A549 (cell line): ENCODE data around the gene IGF1R. TPM values are rescaled to one million over a fixed set of nuclear protein-coding genes. Genes with fewer than 3 reads are reported as not detected.

Experiments used
- ATAC-seq, 2 experiments: fragments of 200-7000 bp in 1 of 2; fragments of >200 bp in 1 of 2; cut with Nextera tagmentation in 1 of 2; cut with Tn5 transposase in 1 of 2; 3 replicates each; pipeline versions ENCODE4 v1.8.0 to v1.9.1; 2018 to 2020; ENCODE audit warnings: mild to moderate bottlenecking in 1 of 2, moderate library complexity in 1 of 2
- CTCF ChIA-PET: fragments of 300-600 bp; sonication (Branson Sonifier 250); formaldehyde crosslinking; extraction: SDS; loops from one replicate; lab custom pipeline; 2021; ENCODE audit warnings: antibody characterized with exemption, inconsistent platforms; lab: Yijun Ruan, JAX
- POLR2A ChIA-PET: fragments of 350-600 bp; formaldehyde crosslinking; extraction: SDS; loops from one replicate; lab custom pipeline; 2021; ENCODE audit warnings: antibody characterized with exemption, inconsistent platforms; lab: Yijun Ruan, JAX
- DNase-seq, 2 experiments: peaks; one replicate each; pipeline versions ENCODE4 v3.0.0 to v3.0.0-alpha.2; 2011 to 2016; ENCODE audit warnings: low read depth in 1 of 2, low spot score in 1 of 2
- FAIRE-seq: peaks from 2 replicates; lab custom pipeline; 2011; peaks lifted over from hg19 to GRCh38; lab: Jason Lieb, UNC
- H3K27ac ChIP-seq, 2 experiments: fragments of >200 bp; sonication (Bioruptor Twin); formaldehyde crosslinking; 3 replicates each; pipeline ENCODE4 v1.5.1; 2016 to 2017
- H3K4me1 ChIP-seq: fragments of >200 bp; sonication (Bioruptor Twin); formaldehyde crosslinking; 3 replicates; pipeline ENCODE4 v1.6.1; 2016
- H3K4me2 ChIP-seq: fragments of >200 bp; sonication (Bioruptor Twin); formaldehyde crosslinking; 3 replicates; pipeline ENCODE4 v1.6.1; 2016
- H3K4me3 ChIP-seq: fragments of >200 bp; sonication (Bioruptor Twin); formaldehyde crosslinking; 3 replicates; pipeline ENCODE4 v1.5.1; 2016
- H3K9me3 ChIP-seq: fragments of >200 bp; sonication (Bioruptor Twin); formaldehyde crosslinking; 3 replicates; pipeline ENCODE4 v1.6.1; 2016
- BCL3 ChIP-seq: fragments of >200 bp; sonication (Bioruptor Twin); formaldehyde crosslinking; IDR thresholded peaks from 3 replicates; pipeline ENCODE4 v1.6.1; 2016
- CBX2 ChIP-seq: fragments of 200-600 bp; sonication (generic); IDR thresholded peaks from 2 replicates; pipeline ENCODE4 v1.6.1; 2016; ENCODE audit warnings: low read depth, mild to moderate bottlenecking, borderline replicate concordance
- CEBPB ChIP-seq, 2 experiments: fragments of >200 bp in 1 of 2; sonication (Bioruptor Twin) in 1 of 2; formaldehyde crosslinking in 1 of 2; IDR thresholded peaks; 2 replicates each; pipeline ENCODE4 v1.6.1; 2012 to 2016
- E2F6 ChIP-seq: IDR thresholded peaks from 2 replicates; pipeline ENCODE4 v1.6.1; 2012; ENCODE audit warnings: low read depth, borderline replicate concordance
- EHMT2 ChIP-seq: fragments of 200-600 bp; sonication (generic); IDR thresholded peaks from 2 replicates; pipeline ENCODE4 v1.6.1; 2016; ENCODE audit warnings: antibody characterized with exemption, low read depth, mild to moderate bottlenecking, moderate library complexity
- ELK1 ChIP-seq: fragments of 150-350 bp; IDR thresholded peaks from 2 replicates; pipeline ENCODE4 v1.6.1; 2014; ENCODE audit warnings: low read depth, mild to moderate bottlenecking, low read length
- EP300 ChIP-seq, 2 experiments: fragments of >200 bp; sonication (Bioruptor Twin); formaldehyde crosslinking; IDR thresholded peaks; 2 replicates in 1 of 2; 3 replicates in 1 of 2; pipeline ENCODE4 v1.6.1; 2016 to 2017
- ESRRA ChIP-seq: fragments of 150-350 bp; IDR thresholded peaks from 2 replicates; pipeline ENCODE4 v1.6.1; 2014; ENCODE audit warnings: mild to moderate bottlenecking, low read length, borderline replicate concordance
- FOXS1 ChIP-seq: fragments of 250-450 bp; sonication (Bioruptor Pico); IDR thresholded peaks from 2 replicates; pipeline ENCODE4 v1.5.0; 2020; ENCODE audit warnings: mild to moderate bottlenecking, moderate library complexity
- HDAC2 ChIP-seq: fragments of 200-600 bp; sonication (generic); IDR thresholded peaks from 2 replicates; pipeline ENCODE4 v1.6.1; 2016
- HES2 ChIP-seq: fragments of >200 bp; sonication (Bioruptor Twin); formaldehyde crosslinking; IDR thresholded peaks from 2 replicates; pipeline ENCODE4 v1.6.1; 2016
- HEYL ChIP-seq: fragments of 250-450 bp; sonication (Bioruptor Pico); IDR thresholded peaks from 2 replicates; pipeline ENCODE4 v1.8.0; 2021; ENCODE audit warnings: mild to moderate bottlenecking, moderate library complexity
- HOXA7 ChIP-seq: fragments of 250-450 bp; sonication (Bioruptor Pico); IDR thresholded peaks from 2 replicates; pipeline ENCODE4 v1.5.0; 2020; ENCODE audit warnings: mild to moderate bottlenecking, moderate library complexity
- HOXB13 ChIP-seq: fragments of 250-450 bp; sonication (Bioruptor Pico); IDR thresholded peaks from 2 replicates; pipeline ENCODE4 v1.5.0; 2020; ENCODE audit warnings: low read depth, mild to moderate bottlenecking, moderate library complexity
- JUN ChIP-seq, 2 experiments: fragments of >200 bp; sonication (Bioruptor Twin); formaldehyde crosslinking; IDR thresholded peaks; 2 replicates in 1 of 2; 3 replicates in 1 of 2; pipeline ENCODE4 v1.6.1; 2016 to 2017
- JUNB ChIP-seq: fragments of >200 bp; sonication (Bioruptor Twin); formaldehyde crosslinking; IDR thresholded peaks from 2 replicates; pipeline ENCODE4 v1.6.1; 2016
- KDM5A ChIP-seq: fragments of 200-600 bp; sonication (generic); IDR thresholded peaks from 2 replicates; pipeline ENCODE4 v1.6.1; 2016; ENCODE audit warnings: antibody characterized with exemption, mild to moderate bottlenecking
- MAX ChIP-seq: IDR thresholded peaks from 2 replicates; pipeline ENCODE4 v1.6.1; 2012
- NFE2L2 ChIP-seq: fragments of 150-350 bp; conservative IDR thresholded peaks from 2 replicates; pipeline ENCODE4 v1.6.1; 2014; ENCODE audit warnings: low read length
- NPAS2 ChIP-seq: fragments of 250-450 bp; sonication (Bioruptor Pico); IDR thresholded peaks from 2 replicates; pipeline ENCODE4 v1.8.0; 2022; ENCODE audit warnings: mild to moderate bottlenecking, moderate library complexity, borderline replicate concordance
- NR3C1 ChIP-seq: fragments of >200 bp; sonication (Bioruptor Twin); formaldehyde crosslinking; IDR thresholded peaks from 3 replicates; pipeline ENCODE4 v1.6.1; 2017
- PBX3 ChIP-seq: IDR thresholded peaks from 2 replicates; pipeline ENCODE4 v1.6.1; 2012
- RAD21 ChIP-seq, 2 experiments: fragments of >200 bp in 1 of 2; sonication (Bioruptor Twin) in 1 of 2; formaldehyde crosslinking in 1 of 2; IDR thresholded peaks in 1 of 2; conservative IDR thresholded peaks in 1 of 2; 2 replicates in 1 of 2; 3 replicates in 1 of 2; pipeline ENCODE4 v1.6.1; 2012 to 2018; ENCODE audit warnings: inconsistent platforms in 1 of 2
- RCOR1 ChIP-seq: fragments of 150-350 bp; IDR thresholded peaks from 2 replicates; pipeline ENCODE4 v1.6.1; 2014; ENCODE audit warnings: antibody characterized with exemption, low read length, low read depth
- SMC3 ChIP-seq: fragments of >200 bp; sonication (Bioruptor Twin); formaldehyde crosslinking; IDR thresholded peaks from 3 replicates; pipeline ENCODE4 v1.6.1; 2018; ENCODE audit warnings: inconsistent platforms
- SREBF2 ChIP-seq: fragments of 450-650 bp; IDR thresholded peaks from 2 replicates; pipeline ENCODE4 v1.6.1; 2014; ENCODE audit warnings: mild to moderate bottlenecking, moderate library complexity
- WGBS: methylation state at CpG from one replicate; pipeline ENCODE4 v1.1.6; 2017; ENCODE audit errors: missing lambda C conversion rate; 5-methylcytosine and 5-hydroxymethylcytosine counted together
- polyA plus RNA-seq, 4 experiments: library from polyadenylated mRNA; depleted of rRNA in 3 of 4; stranded (reverse); fragments of >200 nt; fragmentation: RNase III in 1 of 4; extraction: RNeasy Plus Mini Kit Qiagen cat#74134 plus additional on column Dnase treatment in 1 of 4; gene quantifications; 2 replicates in 3 of 4; 3 replicates in 1 of 4; pipeline ENCODE4 v1.2.3, GENCODE V29; 2011 to 2017

The IGF1R gene
- polyA plus RNA-seq, 2 of the 4 experiments (the other 2 are of a cell fraction) = 42.6 to 69.5 TPM

GRCh38 chr15:98834976-98835375 is 186.6 kb downstream of the IGF1R start:
- Histone ChIP-seq H3K4me2 (no peak overlapping the region), H3K9me3 (peaks cover 44% of the 10 kb centered on the region), H3K4me3 (no peak overlapping the region), H3K27ac (no peak overlapping the region), H3K4me1 (peaks cover 10% of the 10 kb centered on the region; the same call in 1 of the 3 replicates)
- no peak for ATAC-seq
- no peak for FAIRE-seq
- TF ChIP-seq HDAC2 (no peak), HOXA7 (CRISPR knock-in tag) (no peak), NFE2L2 (no peak), RCOR1 (no peak), RAD21 (conservative IDR thresholded peaks at IDR 0.05 in 1 of 2, IDR thresholded peaks at IDR 0.05 in 1 of 2) (no peak), EP300 (IDR thresholded peaks at IDR 0.05) (no peak), ELK1 (no peak), CBX2 (no peak)
- no peak for DNase-seq
- POLR2A ChIA-PET = no interaction called here
- CTCF ChIA-PET = interaction anchor here (1.3 to 2.5 kb wide), 4 partner anchors 15 to 56 kb away, joined by 3 to 8 read pairs (median 6); no protein-coding TSS in a partner anchor
- WGBS = 97% methylated on average over 1 of the region's 1 CpG

- POLR2A ChIA-PET = interaction anchor here (0.7 kb wide), 1 partner anchor 175 kb away, joined by 3 read pairs; no protein-coding TSS in a partner anchor
- WGBS = 93% methylated on average over 4 of the region's 4 CpGs
- Histone ChIP-seq H3K4me1 (peaks cover 10% of the 10 kb centered on the region; the same call in 1 of the 3 replicates), H3K27ac (no peak overlapping the region), H3K4me3 (no peak overlapping the region)
- no peak for FAIRE-seq
- TF ChIP-seq SMC3 (no peak), CEBPB (IDR thresholded peaks at IDR 0.05) (no peak), E2F6 (no peak), SREBF2 (no peak), NR3C1 (no peak), FOXS1 (CRISPR knock-in tag) (no peak), EHMT2 (no peak), BCL3 (no peak), HDAC2 (no peak), MAX (no peak), HES2 (no peak), JUNB (no peak), HEYL (no peak), HOXB13 (no peak), EP300 (IDR thresholded peaks at IDR 0.05) (no peak), KDM5A (no peak), NPAS2 (no peak), ESRRA (no peak), PBX3 (no peak), JUN (IDR thresholded peaks at IDR 0.05) (no peak)
- TF ChIP-seq, all 56 proteins: peak for 0
- ATAC-seq (no peak), DNase-seq (no peak)
- no peak overlapping the region for H3K4me2 ChIP-seq
- H3K9me3 ChIP-seq = peaks cover 35% of the 10 kb centered on the region
- CTCF ChIA-PET = interaction anchor here (1.0 to 1.3 kb wide), 3 partner anchors 9 to 129 kb away, joined by 3 to 4 read pairs (median 3); no protein-coding TSS in a partner anchor
Measured at GRCh38 chr15:98835876-98836275, 187.5 kb downstream of the IGF1R start.
